Karpas-422 (cell line): ENCODE measurements around the gene WSCD2. TPM values are rescaled to one million over a fixed set of nuclear protein-coding genes. Genes with fewer than 3 reads are reported as not detected.

Experiments used
- DNase-seq: peaks from one replicate; pipeline ENCODE4 v3.0.0-alpha.2; 2015
- H2AFZ ChIP-seq: fragments of 200-600 bp; sonication (generic); 2 replicates; pipeline ENCODE4 v1.6.1; 2014; ENCODE audit warnings: antibody characterized with exemption, low read length, mixed read lengths
- H3K27ac ChIP-seq: fragments of 200-600 bp; sonication (generic); 2 replicates; pipeline ENCODE4 v1.5.1; 2014; ENCODE audit warnings: mild to moderate bottlenecking, low read length, moderate library complexity
- H3K27me3 ChIP-seq: fragments of 200-600 bp; sonication (generic); 2 replicates; pipeline ENCODE4 v1.6.1; 2014; ENCODE audit warnings: low read length, mixed read lengths
- H3K36me3 ChIP-seq: fragments of 200-600 bp; sonication (generic); 2 replicates; pipeline ENCODE4 v1.6.1; 2014; ENCODE audit warnings: low read length, mixed read lengths; ENCODE audit not compliant: insufficient read depth
- H3K4me1 ChIP-seq: fragments of 200-600 bp; sonication (generic); 2 replicates; pipeline ENCODE4 v1.6.1; 2014; ENCODE audit warnings: mild to moderate bottlenecking, low read length, mixed read lengths
- H3K4me2 ChIP-seq: fragments of 200-600 bp; sonication (generic); 2 replicates; pipeline ENCODE4 v1.6.1; 2014; ENCODE audit warnings: low read length, low read depth, mild to moderate bottlenecking; ENCODE audit not compliant: poor library complexity, severe bottlenecking
- H3K4me3 ChIP-seq: fragments of 200-600 bp; sonication (generic); 2 replicates; pipeline ENCODE4 v1.5.1; 2014; ENCODE audit warnings: mild to moderate bottlenecking, antibody characterized with exemption, low read length, mixed read lengths
- H3K79me2 ChIP-seq: fragments of 200-600 bp; sonication (generic); 2 replicates; pipeline ENCODE4 v1.6.1; 2014; ENCODE audit warnings: mild to moderate bottlenecking, low read length, mixed read lengths
- H3K9ac ChIP-seq: fragments of 200-600 bp; sonication (generic); 2 replicates; pipeline ENCODE4 v1.6.0; 2014; ENCODE audit warnings: low read length
- H3K9me2 ChIP-seq: fragments of 200-600 bp; sonication (generic), shearing (Covaris generic); replicated peaks from 2 replicates; pipeline ENCODE4 v1.6.0; 2014; ENCODE audit warnings: mild to moderate bottlenecking, low read length, moderate library complexity; ENCODE audit not compliant: insufficient read depth
- H3K9me3 ChIP-seq: fragments of 300-700, 200-600 bp; sonication (generic); 2 replicates; pipeline ENCODE4 v1.6.1; 2014; ENCODE audit warnings: low read length, mixed read lengths
- H4K20me1 ChIP-seq: fragments of 200-600 bp; sonication (generic); 2 replicates; pipeline ENCODE4 v1.6.1; 2014; ENCODE audit warnings: mild to moderate bottlenecking, antibody characterized with exemption, low read length, low read depth; ENCODE audit not compliant: insufficient read depth
- total RNA-seq: library from RNA; depleted of rRNA; stranded (reverse); fragments of >200 nt; shearing (Covaris generic); gene quantifications from 2 replicates; pipeline ENCODE4 v1.2.3, GENCODE V29; 2014; ENCODE audit warnings: low replicate concordance

The WSCD2 gene
- total RNA-seq, 1 experiment from 2014 or later: not detected

GRCh38 chr12:108190529-108190928 lies 61.4 kb downstream of the WSCD2 start:
- no peaks in the 10 kb centered on the region for H3K9me3 ChIP-seq
- no peak overlapping the region for H3K9ac ChIP-seq
- H3K36me3 ChIP-seq: no peaks in the 10 kb centered on the region
- H3K4me2 ChIP-seq: no peak overlapping the region
- H4K20me1 ChIP-seq: no peaks in the 10 kb centered on the region
- peaks cover 2% of the 10 kb centered on the region; the same call in 1 of the 2 replicates for H3K4me1 ChIP-seq
- H3K27me3 ChIP-seq: no peaks in the 10 kb centered on the region
- no peaks in the 10 kb centered on the region for H3K79me2 ChIP-seq
- no peaks in the 10 kb centered on the region for H3K9me2 ChIP-seq
- no peak overlapping the region for H3K4me3 ChIP-seq
- no peak for DNase-seq
- no peak overlapping the region for H3K27ac ChIP-seq
- no peak overlapping the region for H2AFZ ChIP-seq

GRCh38 chr12:108191086-108191485 lies 62.0 kb downstream of the WSCD2 start:
- DNase-seq: peak; percentile 46
- no peaks in the 10 kb centered on the region for H3K36me3 ChIP-seq
- H3K4me2 ChIP-seq: no peak overlapping the region
- H3K27ac ChIP-seq: no peak overlapping the region
- H3K9ac ChIP-seq: no peak overlapping the region
- H3K9me2 ChIP-seq: no peaks in the 10 kb centered on the region
- no peak overlapping the region for H3K4me3 ChIP-seq
- no peaks in the 10 kb centered on the region for H3K9me3 ChIP-seq
- H2AFZ ChIP-seq: no peak overlapping the region
- peaks cover 2% of the 10 kb centered on the region; the same call in 1 of the 2 replicates for H3K4me1 ChIP-seq
- no peaks in the 10 kb centered on the region for H4K20me1 ChIP-seq
- H3K27me3 ChIP-seq: no peaks in the 10 kb centered on the region
- no peaks in the 10 kb centered on the region for H3K79me2 ChIP-seq

- Histone ChIP-seq H3K9ac (no peak overlapping the region), H3K4me3 (no peak overlapping the region), H3K4me2 (no peak overlapping the region), H3K9me2 (no peaks in the 10 kb centered on the region), H4K20me1 (no peaks in the 10 kb centered on the region), H3K9me3 (no peaks in the 10 kb centered on the region), H3K27ac (no peak overlapping the region), H2AFZ (no peak overlapping the region), H3K4me1 (peaks cover 2% of the 10 kb centered on the region; the same call in 1 of the 2 replicates), H3K79me2 (no peaks in the 10 kb centered on the region), H3K36me3 (no peaks in the 10 kb centered on the region), H3K27me3 (no peaks in the 10 kb centered on the region)
- DNase-seq: no peak
Measured at GRCh38 chr12:108191938-108192337, 62.9 kb downstream of the WSCD2 start.

GRCh38 chr12:108193493-108193892 lies 64.4 kb downstream of the WSCD2 start:
- Histone ChIP-seq H3K36me3 (no peaks in the 10 kb centered on the region), H2AFZ (no peak overlapping the region), H3K4me1 (peaks cover 2% of the 10 kb centered on the region; the same call in 1 of the 2 replicates), H3K79me2 (no peaks in the 10 kb centered on the region), H3K4me3 (no peak overlapping the region), H3K9me3 (no peaks in the 10 kb centered on the region), H3K9ac (no peak overlapping the region), H3K27me3 (no peaks in the 10 kb centered on the region), H3K4me2 (no peak overlapping the region), H3K27ac (no peak overlapping the region), H4K20me1 (no peaks in the 10 kb centered on the region), H3K9me2 (no peaks in the 10 kb centered on the region)
- no peak for DNase-seq

- Histone ChIP-seq H3K4me2 (no peak overlapping the region), H3K9ac (no peak overlapping the region), H3K79me2 (no peaks in the 10 kb centered on the region), H3K27me3 (no peaks in the 10 kb centered on the region), H3K4me3 (no peak overlapping the region), H3K36me3 (no peaks in the 10 kb centered on the region), H4K20me1 (no peaks in the 10 kb centered on the region), H3K9me2 (no peaks in the 10 kb centered on the region), H2AFZ (no peak overlapping the region), H3K4me1 (peaks cover 2% of the 10 kb centered on the region; the same call in 1 of the 2 replicates), H3K9me3 (no peaks in the 10 kb centered on the region), H3K27ac (no peak overlapping the region)
- peak; percentile 74 for DNase-seq
Measured at GRCh38 chr12:108193917-108194316, 64.8 kb downstream of the WSCD2 start.

GRCh38 chr12:108194585-108194984 lies 65.5 kb downstream of the WSCD2 start:
- Histone ChIP-seq H3K9ac (no peak overlapping the region), H3K9me3 (no peaks in the 10 kb centered on the region), H3K9me2 (no peaks in the 10 kb centered on the region), H3K27ac (no peak overlapping the region), H3K36me3 (no peaks in the 10 kb centered on the region), H3K4me2 (no peak overlapping the region), H4K20me1 (no peaks in the 10 kb centered on the region), H3K4me3 (no peak overlapping the region), H2AFZ (no peak overlapping the region), H3K4me1 (peaks cover 2% of the 10 kb centered on the region; the same call in 1 of the 2 replicates), H3K79me2 (no peaks in the 10 kb centered on the region), H3K27me3 (no peaks in the 10 kb centered on the region)
- DNase-seq: no peak

- H3K9me2 ChIP-seq: no peaks in the 10 kb centered on the region
Measured at GRCh38 chr12:108196319-108196718, 67.2 kb downstream of the WSCD2 start.

GRCh38 chr12:108196921-108197320 lies 67.8 kb downstream of the WSCD2 start:
- no peak overlapping the region for H3K27ac ChIP-seq
- H3K9me2 ChIP-seq: no peaks in the 10 kb centered on the region
- H3K36me3 ChIP-seq: no peaks in the 10 kb centered on the region
- DNase-seq: no peak
- no peak overlapping the region for H2AFZ ChIP-seq
- H3K4me3 ChIP-seq: no peak overlapping the region
- H3K9ac ChIP-seq: no peak overlapping the region
- H4K20me1 ChIP-seq: no peaks in the 10 kb centered on the region
- H3K27me3 ChIP-seq: no peaks in the 10 kb centered on the region
- no peaks in the 10 kb centered on the region for H3K79me2 ChIP-seq
- H3K9me3 ChIP-seq: no peaks in the 10 kb centered on the region
- no peak overlapping the region for H3K4me2 ChIP-seq
- peaks cover 2% of the 10 kb centered on the region; the same call in 1 of the 2 replicates for H3K4me1 ChIP-seq

More at GRCh38 chr12:108196319-108196718, 67.2 kb downstream of the WSCD2 start:
- H3K36me3 ChIP-seq: no peaks in the 10 kb centered on the region
- H3K9me3 ChIP-seq: no peaks in the 10 kb centered on the region
- peaks cover 2% of the 10 kb centered on the region; the same call in 1 of the 2 replicates for H3K4me1 ChIP-seq
- no peaks in the 10 kb centered on the region for H3K27me3 ChIP-seq
- H4K20me1 ChIP-seq: no peaks in the 10 kb centered on the region
- DNase-seq: no peak
- no peak overlapping the region for H3K4me3 ChIP-seq
- H3K9ac ChIP-seq: no peak overlapping the region
- H3K27ac ChIP-seq: no peak overlapping the region
- no peak overlapping the region for H3K4me2 ChIP-seq
- H3K79me2 ChIP-seq: no peaks in the 10 kb centered on the region
- H2AFZ ChIP-seq: no peak overlapping the region
